GM19025 (cell line): Measurements from ENCODE around the gene CLIC1.

Experiments
- ATAC-seq: cut with Tn5 transposase; IDR thresholded peaks from one replicate; pipeline ENCODE4 v1.9.1; 2021; ENCODE audit warnings: mild to moderate bottlenecking, low read depth, moderate library complexity; ENCODE audit not compliant: unreplicated experiment

Gene CLIC1

DNA sequence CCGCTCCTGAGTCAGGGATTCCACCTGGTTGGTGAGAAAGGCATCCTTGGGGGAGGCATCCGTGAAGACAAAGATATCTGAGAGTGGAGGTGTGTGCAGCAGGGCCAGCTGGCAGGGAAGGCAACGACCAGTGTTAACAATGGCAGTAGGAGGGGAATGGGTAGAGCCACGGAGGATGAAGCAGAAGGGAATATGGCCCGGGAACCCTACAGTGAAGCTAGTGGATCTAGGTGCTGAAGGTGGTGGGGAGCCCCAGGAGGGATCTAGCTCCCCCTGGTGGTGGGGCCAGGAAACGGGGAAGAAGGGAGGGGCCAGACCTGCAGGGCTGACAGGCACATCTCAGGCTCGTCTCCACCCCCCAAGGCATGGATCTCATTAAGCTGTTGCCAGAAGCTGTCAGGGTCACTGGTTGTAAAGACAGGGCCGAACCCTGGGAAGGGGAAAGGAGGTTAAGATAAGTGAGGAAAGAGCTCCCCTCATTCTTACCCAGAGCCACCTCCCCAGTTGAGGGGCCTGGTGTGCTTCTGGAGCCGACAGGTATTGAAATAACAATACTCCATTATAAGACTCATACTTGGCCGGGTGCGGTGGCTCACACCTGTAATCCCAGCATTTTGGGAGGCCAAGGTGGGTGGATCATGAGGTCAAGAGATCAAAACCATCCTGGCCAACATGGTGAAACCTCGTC, 33.5 kb upstream of the CLIC1 start:
- no peak for ATAC-seq

DNA sequence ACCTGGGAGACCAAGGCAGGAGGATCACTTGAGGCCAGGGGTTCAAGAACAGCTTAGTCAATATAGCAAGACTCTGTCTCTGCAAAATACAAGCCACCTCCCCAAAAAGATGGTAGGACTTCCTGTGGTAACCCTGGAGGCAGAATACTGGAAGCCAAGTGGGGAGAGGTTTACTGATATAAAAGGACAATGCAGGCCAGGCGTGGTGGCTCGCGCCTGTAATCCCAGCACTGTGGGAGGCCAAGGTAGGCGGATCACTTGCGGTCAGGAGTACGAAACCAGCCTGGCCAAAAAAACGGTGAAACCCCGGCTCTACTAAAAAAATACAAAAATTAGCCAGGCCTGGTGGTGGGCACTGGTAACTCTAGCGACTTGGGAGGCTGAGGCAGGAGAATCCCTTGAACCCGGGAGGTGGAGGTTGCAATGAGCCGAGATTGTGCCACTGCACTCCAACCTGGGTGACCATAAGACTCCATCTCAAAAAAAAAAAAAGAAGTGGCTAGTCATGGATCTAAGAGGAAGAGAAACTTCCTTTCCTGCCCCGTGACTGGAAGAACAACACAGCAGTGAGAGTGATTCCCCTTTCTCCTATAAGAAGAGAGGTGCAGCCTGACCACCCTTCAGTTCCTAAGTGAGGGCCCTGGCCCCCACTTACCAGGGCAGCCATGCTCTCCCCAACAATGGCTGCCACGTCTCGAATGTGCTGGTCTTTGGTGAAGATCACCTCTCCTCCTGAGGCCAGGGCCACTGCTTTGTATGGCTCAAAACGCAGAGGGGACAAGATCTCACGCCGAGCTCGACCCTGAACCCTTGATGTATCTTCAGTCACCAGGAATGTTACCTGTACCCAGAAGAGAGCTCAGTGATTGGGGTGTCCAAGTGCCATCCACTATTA, 32.3 kb upstream of the CLIC1 start:
- no peak for ATAC-seq

DNA sequence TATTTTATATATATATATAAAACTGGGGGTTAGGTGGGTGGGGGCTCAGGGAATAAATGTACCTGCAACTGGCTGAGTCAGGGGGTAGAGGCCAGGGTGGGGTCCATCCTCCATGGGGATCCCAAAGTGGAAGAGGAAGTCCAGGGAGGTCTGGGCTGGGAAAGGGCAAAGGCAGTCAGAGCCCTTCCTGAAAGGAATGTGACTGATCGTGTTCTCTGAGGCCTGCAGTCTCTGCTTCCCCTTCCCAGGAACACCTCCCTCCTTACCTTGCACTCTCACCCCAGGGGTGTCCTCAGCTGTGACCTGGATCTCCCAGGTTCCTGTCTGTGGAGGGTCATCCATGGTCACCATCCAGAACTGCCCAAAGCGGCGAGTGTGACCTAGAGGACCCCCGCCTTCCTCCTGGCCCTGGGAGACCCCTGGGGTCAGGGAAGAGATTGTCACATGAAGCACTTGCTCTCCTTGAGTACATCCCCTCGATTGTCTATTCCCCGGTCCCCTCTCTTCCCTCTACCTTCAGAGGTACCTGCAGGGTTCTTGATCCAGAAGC, 30.8 kb upstream of the CLIC1 start:
- ATAC-seq, result no peak

DNA sequence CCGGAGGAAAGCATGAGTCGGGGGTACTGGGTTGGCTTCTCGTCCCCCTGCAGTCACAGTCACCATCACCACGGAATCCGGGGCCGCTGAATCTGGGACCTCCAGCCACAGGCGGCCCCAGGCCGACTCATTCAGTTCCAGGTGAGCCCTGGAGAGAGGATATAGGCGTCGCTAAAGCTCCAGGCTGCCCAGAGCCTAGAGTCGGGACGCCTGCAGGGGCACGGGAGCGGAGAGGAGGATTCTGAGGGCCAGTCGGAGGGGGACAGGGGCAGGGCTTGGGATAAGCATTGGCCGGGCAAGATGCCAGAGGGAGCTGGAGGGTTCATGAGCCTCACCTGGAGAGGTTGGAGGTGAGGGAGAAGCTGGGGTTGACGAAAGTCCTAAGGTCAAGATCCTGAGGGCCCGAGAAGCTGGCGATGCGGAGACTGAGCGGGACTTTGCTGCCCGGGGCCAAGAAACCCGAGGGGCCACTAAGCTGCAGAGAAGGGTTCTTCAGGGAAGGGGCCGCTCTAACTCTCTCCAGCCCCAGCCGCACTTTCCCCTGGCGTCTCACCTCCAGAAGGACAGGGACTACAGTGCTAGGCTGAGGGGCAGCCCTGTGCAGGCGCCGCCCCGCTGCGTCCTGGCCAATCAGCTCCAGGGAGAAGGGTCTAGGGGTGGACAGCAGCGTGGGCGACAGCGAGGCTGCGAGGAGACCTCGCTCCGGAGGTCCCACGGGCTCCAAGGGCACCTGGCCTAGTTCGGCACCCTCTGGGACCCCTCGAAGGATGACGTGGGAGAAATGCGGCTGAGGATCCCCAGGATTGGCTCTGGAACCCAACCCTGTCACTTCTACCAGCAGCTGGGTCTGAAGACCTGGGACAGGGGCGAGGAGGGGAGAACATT, 29.8 kb upstream of the CLIC1 start:
- ATAC-seq, result no peak

DNA sequence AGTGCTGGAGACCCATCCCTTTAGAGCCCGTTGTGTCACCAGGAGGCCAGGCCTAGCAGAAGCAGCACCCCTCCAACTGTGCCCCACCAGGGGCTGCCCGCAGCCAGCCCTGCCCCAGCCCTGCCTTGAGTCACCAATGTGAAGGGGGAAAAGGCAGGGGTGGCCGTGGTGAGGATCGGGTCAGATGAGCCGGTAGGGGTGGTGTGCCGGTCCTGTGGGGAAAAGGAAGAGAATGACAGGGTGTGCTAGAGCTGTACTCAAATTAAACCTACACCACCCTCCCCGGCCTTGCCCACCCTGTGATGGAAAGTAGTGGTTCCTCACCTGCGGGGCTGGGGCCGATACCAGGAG, 29.2 kb upstream of the CLIC1 start:
- no peak for ATAC-seq

DNA sequence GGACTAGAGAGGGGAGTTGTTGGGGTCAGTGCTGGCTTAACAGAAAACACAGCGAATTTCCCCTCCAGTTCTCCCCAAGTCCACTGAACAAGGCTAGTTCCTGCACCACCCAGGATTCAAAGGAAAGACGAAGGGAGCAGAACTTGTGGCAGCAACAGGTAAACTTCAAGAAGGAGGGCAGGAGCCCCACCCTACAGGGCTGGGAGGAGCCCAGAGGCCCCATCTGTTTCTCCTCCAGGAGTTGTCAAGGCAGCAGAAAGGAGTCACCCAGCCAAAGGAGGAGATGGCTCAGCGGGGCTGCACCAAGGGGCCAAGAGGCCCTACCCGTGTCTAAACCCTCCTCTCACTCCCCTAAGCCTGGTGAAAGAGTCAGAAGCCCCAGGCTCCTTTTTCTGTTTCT, 27.9 kb upstream of the CLIC1 start:
- ATAC-seq, result no peak

DNA sequence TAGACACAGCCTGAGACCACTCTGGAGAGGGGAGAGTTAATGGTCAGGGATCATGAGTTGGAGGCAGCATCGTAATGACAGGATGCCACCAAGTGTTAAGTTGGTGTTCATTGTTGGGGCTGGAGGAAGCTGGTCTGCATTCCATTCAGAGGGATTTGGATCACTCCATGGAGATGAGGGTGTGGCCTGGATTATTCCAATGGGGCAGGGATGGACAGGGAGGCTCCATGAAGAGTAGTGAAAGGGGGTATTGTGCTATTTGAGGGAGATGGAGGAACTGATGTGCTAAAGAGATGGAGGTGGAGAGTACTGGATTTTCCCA, 27.2 kb upstream of the CLIC1 start:
- ATAC-seq, result no peak

DNA sequence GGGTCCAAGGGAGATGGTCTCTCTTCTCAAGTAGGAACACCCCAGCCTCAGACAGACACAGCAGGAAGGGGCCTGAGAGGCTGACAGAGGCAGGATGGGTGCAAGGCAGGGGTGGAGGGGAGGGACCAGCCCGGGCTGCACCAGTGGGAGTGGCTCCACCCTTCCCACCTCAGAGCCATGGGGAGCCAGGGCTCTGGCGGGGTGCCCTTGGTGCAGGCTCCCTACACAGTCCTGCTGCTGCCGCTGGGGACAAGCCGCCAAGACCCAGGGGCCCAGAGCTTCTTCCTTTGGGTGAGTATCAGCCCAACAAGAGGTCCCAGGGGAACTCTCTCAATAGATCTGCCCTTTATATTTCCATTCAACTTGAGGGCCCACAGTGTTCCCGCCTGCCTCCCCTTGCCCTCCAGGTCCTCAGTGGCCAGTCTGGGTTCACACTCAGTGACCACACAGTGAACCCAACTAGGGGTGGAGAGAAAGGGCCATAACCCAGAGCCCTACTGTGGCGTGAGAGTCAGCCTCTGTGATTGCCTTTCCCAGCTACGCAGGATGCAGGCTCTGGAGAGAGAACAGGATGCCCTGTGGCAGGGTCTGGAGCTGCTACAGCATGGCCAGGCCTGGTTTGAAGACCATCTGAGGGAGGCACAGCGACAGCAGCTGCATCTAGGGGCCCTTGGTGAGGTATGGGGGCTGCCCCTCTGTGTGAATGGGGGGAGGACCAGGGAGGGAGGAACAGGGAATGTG, 26.7 kb upstream of the CLIC1 start:
- no peak for ATAC-seq

DNA sequence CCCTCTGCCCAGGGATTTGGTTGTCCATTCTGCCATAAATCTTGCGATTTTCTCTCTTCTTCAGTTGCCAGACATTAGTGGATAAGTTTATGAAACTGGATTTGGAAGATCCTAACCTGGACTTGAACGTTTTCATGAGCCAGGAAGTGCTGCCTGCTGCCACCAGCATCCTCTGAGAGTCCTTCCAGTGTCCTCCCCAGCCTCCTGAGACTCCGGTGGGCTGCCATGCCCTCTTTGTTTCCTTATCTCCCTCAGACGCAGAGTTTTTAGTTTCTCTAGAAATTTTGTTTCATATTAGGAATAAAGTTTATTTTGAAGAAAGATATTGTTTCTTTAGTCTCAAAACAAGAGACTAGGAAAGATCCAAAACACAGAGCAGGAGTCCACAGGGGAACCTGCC, 26.0 kb upstream of the CLIC1 start, which contains the start of gene SAPCD1:
Gene SAPCD1, plus strand, starts transcription at position 301 of the 400 bp plus-strand sequence. CDS start 399 bp downstream, outside the sequence.
- ATAC-seq, result no peak

DNA sequence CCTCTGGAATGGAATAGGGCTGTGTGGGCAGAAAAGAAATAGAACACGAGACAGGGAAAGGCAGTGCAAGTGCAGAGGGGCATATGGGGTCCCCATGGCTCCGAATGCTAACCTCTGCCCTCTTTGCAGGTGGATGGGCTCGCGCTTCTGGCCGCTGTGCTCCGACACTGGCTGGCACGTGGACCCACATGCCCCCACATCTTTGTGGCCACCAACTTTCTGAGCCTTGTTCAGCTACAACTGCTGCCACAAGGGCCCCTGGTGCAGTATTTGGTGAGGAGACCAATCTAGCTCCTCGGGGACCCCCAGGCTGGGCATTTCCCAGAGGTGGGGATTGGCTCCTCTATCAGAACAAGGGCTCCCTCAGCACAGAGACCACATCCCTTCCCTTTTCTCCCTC, 25.0 kb upstream of the CLIC1 start:
- no peak for ATAC-seq

DNA sequence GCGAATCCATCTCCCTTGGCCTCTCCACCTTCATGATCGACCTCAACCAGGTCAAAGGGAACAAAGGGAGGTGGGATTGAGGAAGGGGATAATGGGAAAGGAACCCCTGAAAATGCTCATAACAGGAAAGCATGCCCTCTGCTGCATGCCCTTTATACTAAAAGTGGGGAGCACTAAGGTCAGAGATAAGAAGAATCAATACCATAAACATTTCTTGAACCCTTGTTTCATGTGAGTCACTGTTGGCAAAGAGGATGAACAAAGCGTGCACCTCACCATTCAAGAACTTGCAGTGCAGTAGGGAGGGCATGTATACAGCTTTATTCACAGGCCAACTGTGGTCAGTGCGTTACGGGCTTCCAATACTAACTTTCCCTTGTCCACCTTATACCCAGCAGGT, 24.5 kb upstream of the CLIC1 start:
- ATAC-seq, result no peak

DNA sequence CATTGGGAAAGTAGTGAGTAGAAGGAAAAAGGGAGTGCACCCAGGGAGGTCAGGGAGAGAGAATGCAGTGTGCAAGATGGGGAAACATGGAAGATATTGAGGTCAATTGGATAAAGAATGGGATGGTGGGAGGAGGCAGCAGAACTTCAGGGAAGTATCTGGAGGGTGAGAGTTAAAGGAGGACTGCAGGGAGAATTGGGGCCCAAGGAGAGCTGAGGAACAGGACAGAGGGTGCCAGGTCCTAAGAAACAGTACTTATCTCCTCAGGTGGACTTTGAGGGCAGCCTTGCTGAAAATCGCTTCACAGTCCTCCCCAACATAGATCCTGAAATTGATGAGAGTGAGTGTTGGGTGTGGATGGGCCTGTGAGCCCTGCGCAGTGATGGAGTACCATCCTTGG, 22.0 kb upstream of the CLIC1 start:
- ATAC-seq, result no peak

DNA sequence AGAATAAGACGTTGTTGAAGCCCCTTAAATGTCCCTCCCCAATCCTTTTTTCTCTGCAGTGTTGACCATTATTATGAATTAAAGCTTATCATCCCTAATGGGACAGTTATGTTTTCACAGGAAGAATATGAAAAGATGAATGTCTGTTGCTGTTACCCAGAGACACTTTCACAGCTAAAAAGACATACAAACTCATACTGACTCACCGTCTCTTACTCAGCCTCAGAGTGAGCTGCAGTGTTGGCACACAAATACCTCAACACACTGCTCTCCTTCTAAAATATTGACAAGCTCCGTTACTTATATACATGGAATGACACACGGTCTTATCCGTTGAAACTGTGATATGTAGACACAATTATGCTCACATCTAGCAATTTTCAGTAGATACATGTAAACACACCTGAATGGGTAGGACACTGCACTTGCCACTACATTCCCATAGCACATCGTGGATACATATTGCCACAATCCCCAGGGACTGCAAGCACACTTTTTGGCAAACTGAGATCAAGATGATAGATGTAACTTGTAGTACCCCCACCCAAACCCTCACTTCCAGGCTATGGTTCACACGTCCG, 16.5 kb upstream of the CLIC1 start:
- ATAC-seq, result no peak

DNA sequence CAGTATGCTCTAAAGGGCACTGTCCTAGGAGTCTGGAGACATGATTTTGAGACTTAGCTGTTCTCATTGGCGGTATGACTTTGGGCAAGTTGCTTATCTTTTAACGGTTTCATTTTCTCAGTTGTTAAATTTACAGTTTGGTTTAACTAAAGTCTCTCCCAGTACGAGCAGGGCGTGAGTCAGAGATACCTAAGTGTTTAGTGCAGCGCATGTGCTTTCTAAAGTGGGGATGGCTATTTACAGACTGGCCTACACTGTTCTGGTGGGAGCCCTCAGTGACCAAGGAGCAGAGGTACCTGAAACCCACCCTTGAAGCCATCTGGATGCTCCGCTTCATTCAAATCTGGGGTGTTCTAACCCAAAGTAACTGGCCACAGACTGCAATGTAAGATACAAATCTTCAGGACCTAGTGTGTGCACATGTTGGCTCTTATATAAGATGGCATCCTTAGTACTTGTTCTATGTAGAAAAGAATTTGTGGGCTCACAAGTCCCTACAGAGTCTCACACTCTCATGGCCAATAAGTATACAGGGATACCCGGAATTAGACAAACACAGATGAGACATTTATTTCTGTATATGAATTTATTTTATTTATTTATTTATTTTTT, 14.2 kb upstream of the CLIC1 start:
- no peak for ATAC-seq

DNA sequence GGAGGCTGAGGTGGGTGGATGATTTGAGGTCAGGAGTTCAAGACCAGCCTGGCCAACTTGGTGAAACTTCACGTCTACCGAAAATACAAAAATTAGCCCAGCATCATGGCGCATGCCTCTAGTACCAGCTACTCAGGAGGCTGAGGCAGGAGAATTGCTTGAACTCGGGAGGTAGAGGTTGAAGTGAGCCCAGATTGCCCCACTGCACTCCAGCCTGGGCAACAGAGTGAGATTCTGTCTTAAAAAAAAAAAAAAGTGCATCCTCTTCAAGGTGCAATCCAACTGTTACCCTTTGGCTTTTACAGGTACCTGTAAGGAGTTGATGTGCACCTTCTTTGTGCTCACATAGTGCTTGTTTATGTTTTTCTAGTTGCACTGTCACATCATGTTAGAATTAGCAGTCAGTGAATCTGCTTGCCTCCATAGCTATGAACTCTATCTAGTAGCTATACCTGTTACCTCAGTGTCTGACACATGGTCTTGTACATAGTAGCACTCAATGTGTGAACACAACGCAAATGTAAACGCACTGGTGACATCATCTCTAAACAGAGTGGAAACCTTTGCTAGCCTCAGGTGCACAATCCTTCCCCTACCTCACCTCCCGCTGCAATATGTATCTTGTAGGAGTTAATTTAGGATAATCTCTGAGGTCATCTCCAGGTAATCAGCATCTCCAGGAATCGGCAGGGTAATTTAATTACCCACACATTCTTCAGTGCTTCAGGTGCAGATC, 13.1 kb upstream of the CLIC1 start:
- no peak for ATAC-seq

DNA sequence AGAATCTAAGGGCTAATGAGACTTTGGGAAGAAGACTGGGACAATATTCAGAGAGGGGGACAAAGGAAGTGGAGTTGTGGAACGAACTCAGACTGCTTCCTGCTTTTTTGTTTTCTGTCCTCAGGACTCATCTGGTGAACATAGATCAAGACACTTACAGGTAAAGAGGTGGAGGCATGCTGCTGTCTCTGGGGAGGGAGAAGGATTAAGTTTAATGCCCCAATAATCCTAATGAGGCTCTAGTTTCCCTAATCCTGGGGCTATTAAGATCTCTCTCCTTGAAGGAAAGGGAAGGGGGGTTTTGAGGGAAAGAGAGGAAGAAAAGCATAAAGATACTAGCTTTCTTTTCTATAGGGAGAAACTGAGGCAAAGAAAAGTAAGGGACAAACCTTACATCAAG, 8.1 kb upstream of the CLIC1 start:
- no peak for ATAC-seq

DNA sequence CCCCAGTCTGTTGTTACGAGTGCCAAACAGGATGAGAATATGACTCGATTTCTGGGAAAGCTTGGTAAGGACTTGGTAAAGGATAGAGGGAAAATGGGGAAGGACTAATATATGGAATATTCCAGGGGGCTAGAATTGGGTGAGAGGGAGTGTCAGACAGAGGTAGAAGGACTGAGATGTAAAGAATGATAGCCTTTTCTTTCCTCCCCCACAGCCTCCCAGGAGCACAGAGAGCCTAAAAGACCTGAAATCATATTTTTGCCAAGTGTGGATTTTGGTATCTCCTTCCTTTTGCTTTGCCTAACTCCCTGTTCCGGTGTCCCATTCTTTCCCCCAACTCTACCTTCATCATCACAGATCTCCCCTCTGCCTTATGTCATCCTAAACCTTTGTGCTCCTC, 6.6 kb upstream of the CLIC1 start:
- no peak for ATAC-seq

DNA sequence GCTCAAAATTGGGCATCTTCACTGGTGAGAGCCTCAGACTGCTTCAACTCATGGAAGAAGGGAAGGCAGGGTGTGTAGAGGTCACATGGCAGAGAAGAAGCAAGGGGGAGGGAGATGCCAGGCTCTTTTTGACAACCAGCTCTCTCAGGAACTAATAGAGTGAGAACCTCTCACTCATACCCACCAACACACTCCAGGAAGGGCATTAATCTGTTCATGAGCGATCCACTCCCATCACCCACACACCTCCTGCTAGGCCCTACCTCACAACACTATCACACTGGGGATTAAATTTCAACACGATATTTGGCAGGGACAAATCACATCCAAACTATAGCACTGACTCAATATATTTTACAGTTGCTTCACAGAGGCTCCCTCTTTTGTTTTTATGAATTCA, 5.5 kb upstream of the CLIC1 start:
- no peak for ATAC-seq
